T-helper 2 cell treated with Interferon-gamma antibody and Interleukin-4, amounts not matched to agents 100 ng/mL and 5 ng/mL, for 36 hours (primary cell): ENCODE results near the gene OCSTAMP. TPM values are rescaled to one million over a fixed set of nuclear protein-coding genes. Genes with fewer than 3 reads are reported as not detected.

Experiments
- intact Hi-C: fragments of 100-400 bp; cut with micrococcal nuclease; formaldehyde crosslinking; loops from one replicate; pipeline ENCODE4 v1.15.1; 2023
- total RNA-seq: library from RNA; stranded (reverse); gene quantifications from 2 replicates; pipeline ENCODE4 v1.2.3, GENCODE V29; 2022

The OCSTAMP gene
- total RNA-seq, 1 donor from 2014 or later: not detected

DNA sequence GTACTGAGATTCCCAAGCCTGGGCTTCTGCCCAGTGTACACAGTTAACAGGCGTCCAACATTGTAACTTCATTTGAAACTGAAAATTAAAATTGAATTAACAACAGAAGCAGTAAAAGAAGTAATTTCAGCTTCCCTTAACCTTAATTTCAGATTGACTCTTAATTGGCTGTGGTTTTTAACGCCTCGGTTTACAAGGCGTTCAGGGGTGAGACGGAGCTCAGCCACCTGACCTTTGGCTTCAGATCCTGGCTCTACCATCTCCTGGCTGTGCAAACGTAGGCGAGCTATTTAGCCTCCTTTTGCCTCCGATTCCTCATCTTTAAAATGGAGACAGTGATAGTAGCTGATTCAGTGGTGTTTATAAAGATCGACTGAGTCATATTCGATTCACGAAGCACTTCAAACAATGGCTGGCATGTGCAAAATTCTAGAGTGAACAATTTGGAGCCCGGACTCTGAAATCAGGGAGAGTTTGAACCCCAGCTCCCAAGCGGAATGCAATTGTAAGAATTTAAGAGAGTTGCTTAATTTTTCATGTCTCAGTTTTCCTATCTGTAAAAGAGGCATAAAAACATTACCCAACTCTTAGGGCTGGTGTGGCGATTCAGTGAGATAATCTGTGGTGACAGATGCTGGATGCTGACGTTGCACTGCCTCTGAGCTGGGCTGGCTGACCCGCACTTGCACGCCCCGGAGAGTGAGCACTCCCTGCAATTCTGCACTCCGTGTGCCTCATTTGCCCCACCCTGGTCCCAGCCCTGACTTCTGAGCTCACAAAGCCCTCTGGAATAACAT is 23.5 kb upstream of the OCSTAMP start:
- intact Hi-C loops: no loop called here

DNA sequence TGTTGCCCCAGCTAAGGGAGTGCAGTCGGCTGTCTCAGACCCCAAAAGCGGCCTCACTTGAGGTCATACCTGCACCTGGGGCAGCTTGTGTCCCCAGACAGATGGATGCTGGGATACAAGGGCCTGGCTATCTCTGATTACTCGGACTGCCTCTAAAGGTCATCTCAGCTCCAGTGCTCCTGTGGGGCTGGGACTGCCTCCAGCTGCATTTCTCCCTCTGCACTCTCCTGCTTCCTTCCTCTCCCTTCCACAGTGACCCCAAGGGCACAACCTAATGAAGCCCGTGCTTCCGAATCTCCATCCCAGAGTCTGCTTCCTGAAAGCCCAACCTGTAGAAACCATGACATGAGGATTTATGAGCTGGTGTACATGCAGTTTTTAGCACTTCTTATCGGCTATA is 22.8 kb upstream of the OCSTAMP start:
- intact Hi-C loops: no loop called here

GRCh38 chr20:46572790-46573189 is 22.3 kb upstream of the OCSTAMP start:
- intact Hi-C loops: no loop called here

GRCh38 chr20:46572153-46572552 is 21.7 kb upstream of the OCSTAMP start:
- intact Hi-C loops: no loop called here

DNA sequence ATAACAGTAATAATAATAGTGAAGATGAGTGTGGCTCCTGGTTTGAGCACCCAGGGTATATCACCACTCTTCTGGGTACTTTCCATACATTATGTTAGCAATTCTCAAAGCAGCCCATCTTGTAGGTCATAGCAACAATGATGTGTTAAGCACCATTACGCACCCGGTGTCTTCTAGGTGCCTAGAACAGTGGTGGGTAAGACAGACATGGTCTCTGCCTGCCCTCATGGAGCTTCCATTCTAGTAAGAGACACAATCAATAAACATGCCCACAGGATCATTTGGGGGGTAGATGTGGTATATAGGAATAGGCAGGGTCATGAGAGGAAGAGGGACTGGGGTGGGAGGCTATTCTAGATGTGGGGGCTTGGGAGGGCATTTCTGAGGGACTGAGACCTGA is 21.0 kb upstream of the OCSTAMP start:
- intact Hi-C loops: no loop called here

GRCh38 chr20:46570956-46571355 is 20.5 kb upstream of the OCSTAMP start:
- intact Hi-C loops: no loop called here

DNA sequence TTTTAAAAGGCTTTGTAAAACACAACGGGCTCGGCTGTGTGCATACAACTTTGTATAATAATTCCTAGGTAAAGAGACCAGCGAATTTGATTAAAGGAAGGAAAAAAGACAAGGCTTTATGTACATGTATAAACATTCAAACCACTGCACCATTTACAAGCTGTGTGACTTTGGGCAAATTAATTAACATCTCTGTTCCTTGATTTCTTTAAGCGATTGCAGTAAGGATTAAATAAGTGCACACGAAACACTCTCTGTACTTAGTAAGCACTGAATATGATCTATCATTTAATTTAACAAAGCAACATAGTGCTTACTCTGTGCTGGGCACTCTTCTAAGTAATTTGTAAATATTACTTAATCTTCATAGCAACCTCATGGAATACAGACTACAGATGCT is 19.5 kb upstream of the OCSTAMP start:
- intact Hi-C loops: no loop called here

- intact Hi-C loops: no loop called here
These were observed 18.2 kb upstream of the OCSTAMP start for GRCh38 chr20:46568570-46569129.

GRCh38 chr20:46566125-46566524 is 15.7 kb upstream of the OCSTAMP start:
- intact Hi-C loops: no loop called here

DNA sequence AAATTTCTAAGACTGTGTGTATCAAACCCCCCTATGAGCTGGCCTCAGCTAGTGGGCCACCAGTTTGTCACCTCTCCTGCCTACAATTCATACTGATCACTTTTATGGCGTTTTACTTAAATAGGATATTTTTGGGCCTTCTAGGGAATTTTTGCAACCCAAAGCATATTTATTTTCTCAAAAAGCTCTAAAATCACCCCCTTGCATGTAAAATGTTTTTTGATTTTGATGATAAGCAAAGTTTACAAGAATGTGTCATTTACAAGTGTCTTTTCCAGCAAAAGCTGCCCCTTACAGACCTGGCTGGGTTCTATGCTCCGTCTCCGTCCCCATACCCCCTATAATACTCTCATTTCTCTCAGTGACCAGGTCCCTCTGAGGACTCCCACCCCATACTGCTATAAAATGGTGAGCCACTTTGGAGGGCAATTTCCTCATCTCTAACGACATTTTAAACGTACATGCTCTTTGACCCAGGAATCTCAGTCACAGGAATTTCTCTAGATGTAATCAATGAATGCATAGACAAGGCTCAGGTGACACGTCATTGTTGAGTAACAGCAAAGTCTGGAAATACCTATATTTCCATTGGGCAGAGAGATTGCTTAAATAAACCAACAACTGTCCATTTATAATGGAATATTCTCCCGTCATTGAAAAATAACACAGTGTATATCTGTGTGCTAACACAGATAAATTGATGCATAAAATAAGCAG is 13.9 kb upstream of the OCSTAMP start:
- intact Hi-C loops: loop anchor here (5.0 kb wide), 1 partner anchor 123 kb away; the partner anchor contains the start of gene TP53RK

DNA sequence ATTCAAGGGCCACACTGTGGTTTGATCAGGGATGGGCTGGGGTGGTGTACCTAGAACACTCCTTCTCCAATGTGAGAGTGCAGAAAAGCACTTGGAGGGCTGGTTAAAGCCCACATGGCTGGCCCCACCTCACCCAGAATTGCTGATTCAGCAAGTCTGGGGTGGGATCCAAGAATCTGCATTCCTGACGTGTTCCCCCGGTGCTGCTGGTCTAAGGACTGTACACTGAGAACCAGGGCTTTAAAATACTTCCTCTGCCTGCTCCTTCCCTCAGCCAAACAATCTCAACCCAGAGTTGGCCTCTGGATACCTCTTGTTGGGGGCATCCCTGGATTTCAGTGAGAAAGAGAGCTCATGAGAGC is 13.4 kb upstream of the OCSTAMP start:
- intact Hi-C loops: loop anchor here (5.0 kb wide), 1 partner anchor 123 kb away; the partner anchor contains the start of gene TP53RK

DNA sequence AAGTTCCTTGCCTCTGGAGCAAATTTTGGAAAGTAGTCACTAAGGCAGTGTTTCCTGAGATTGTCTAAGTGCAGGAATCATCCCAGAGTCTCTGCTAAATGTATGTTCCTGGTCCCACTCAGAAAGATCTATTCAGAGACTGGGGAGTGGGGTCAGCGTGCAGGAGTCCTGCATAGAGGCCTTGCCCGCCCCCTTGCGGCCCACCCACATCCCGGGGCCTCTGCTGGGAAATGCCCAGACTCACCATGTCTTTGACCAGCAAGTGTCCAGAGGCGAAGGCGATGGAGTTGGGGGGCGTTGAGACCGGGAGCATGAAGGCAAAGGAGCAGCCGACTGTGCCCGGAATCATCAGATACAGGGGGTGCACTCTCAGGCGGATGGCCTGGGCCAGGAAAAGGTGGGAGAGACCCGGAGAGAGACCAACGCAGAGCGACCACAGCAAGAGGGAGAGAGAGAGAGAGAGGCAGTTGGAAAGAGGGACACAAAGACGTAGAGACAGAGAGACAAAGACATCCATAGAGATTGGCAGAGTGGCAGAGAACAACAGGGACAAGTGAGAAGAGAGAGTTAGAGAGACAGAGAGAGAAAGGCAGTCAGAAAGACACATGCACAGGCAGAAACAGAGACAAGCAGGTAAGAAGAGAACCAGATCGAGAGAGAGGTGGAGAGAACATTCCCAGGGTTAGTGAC is 12.9 kb upstream of the OCSTAMP start:
- intact Hi-C loops: loop anchor here (5.0 kb wide), 1 partner anchor 124 kb away; the partner anchor contains the start of gene TP53RK

- intact Hi-C loops: loop anchor here (5.0 kb wide), 1 partner anchor 125 kb away; the partner anchor contains the start of gene TP53RK
These were observed 12.1 kb upstream of the OCSTAMP start for GRCh38 chr20:46562373-46563169.

DNA sequence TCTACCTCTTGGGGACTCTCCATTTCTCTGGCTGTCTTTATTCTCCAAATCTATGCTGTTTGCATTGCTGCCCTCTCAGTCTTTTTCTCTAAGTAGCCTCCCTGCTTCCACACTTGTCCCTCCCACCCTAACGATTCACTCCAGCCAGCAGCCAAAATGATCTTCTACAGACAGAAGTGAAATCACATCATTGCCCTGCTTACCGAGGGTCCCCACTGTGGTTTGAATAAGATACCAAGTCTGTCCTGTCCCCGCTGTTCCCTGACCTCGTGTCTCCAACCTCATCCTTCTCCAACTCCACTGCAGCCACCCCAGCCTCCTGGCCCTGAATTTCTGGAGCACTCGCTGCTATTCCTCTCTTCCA is 11.5 kb upstream of the OCSTAMP start:
- intact Hi-C loops: loop anchor here (5.0 kb wide), 1 partner anchor 125 kb away; the partner anchor contains the start of gene TP53RK

- intact Hi-C loops: loop anchor here (5.0 kb wide), 1 partner anchor 127 kb away; the partner anchor contains the start of gene TP53RK
These were observed 9.4 kb upstream of the OCSTAMP start for GRCh38 chr20:46559685-46560440.

GRCh38 chr20:46559001-46559400 is 8.5 kb upstream of the OCSTAMP start:
- intact Hi-C loops: no loop called here

- intact Hi-C loops: no loop called here
These were observed 8.1 kb upstream of the OCSTAMP start for GRCh38 chr20:46558511-46558959.

DNA sequence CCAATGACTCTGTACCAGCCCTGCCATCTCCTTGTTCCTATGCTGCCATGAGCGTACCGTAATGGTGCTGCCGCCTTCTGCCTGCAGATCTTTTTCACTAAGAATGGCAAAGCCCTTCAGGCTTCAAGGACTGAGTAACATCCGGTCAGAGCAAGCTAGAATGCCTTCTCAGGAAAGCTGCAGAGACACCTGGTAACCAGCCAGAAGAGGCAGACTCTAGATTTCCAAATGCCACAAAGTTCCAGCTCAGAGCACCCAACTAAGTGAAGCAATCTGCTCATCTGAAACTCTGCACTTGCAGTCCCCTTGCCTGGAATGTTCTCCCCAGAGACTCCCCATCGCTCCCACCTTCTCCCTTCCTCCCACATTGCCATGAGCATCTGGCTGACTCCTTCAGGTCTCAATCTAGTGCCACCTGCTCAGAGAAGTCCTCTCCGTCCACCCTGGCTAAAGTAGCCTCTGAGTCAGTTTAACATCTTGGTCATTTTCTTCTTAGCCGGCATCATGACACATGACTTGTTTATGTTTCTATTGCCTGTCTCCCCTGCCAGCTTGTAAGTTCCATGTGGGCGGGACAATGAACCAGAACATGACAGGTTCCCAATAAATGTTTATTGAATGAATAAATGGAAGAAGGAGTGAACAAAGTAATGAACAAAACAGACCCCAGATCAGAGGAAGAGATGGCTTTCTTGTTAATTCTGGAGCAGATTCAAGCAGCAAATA is 6.9 kb upstream of the OCSTAMP start:
- intact Hi-C loops: no loop called here

DNA sequence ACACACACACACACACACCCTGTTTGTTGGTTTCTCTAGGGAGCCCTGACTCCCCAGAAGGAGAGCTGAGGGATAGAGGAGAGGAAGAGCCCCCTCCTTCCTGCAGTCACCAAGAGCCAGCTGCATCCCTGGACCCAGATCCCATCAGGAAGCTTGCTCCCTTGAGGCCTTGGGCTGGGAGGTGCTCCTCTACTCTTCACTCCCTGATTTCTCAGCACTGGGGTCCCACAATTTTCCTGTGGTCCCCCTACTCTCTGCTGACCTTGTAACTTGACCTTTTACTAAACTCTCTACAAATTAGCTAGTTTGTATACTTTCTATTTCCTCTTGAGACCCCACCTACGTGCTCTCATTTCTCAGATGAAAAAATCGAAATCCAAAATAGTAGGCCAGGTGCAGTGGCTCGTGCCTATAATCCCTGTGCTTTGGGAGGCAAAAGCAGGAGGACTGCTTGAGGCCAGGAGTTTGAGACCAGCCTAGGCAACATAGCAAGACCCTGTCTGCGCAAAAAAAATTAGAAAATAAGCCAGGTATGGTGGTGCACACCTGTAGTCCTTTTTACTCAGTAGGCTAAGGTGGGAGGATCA is 5.0 kb upstream of the OCSTAMP start:
- intact Hi-C loops: no loop called here
